SK-N-SH (cell line): ENCODE results near the gene PNP. TPM values are rescaled to one million over a fixed set of nuclear protein-coding genes. Genes with fewer than 3 reads are reported as not detected.

Source experiments
- CTCF ChIA-PET: fragments of 300-600, 350-600 bp; formaldehyde crosslinking; extraction: SDS; loops from one replicate; lab custom pipeline; 2021; lab: Yijun Ruan, JAX
- POLR2A ChIA-PET: fragments of 350-600 bp; sonication (Branson Sonifier 250); formaldehyde crosslinking; extraction: SDS; loops from one replicate; lab custom pipeline; 2020; ENCODE audit warnings: antibody characterized with exemption, inconsistent platforms; lab: Yijun Ruan, JAX
- DNase-seq: peaks from one replicate; pipeline ENCODE4 v3.0.0; 2012
- H2AFZ ChIP-seq: fragments of 200-600 bp; sonication (generic); 2 replicates; pipeline ENCODE4 v1.8.1; 2016; ENCODE audit warnings: antibody characterized with exemption, mild to moderate bottlenecking, low read depth
- H3F3A ChIP-seq: fragments of 200-600 bp; sonication (generic); replicated peaks from 2 replicates; pipeline ENCODE3; 2016; ENCODE audit warnings: antibody characterized with exemption, mild to moderate bottlenecking; ENCODE audit not compliant: insufficient read depth
- H3K27ac ChIP-seq, 2 experiments: fragments of 200-500 bp in 1 of 2; fragments of 200-600 bp in 1 of 2; sonication (Bioruptor generic) in 1 of 2; sonication (generic), shearing (Covaris generic) in 1 of 2; 2 replicates each; pipeline versions ENCODE4 v1.5.1 to v1.6.1; 2014 to 2016; ENCODE audit warnings: low read depth in 2 of 2, inconsistent platforms in 1 of 2, low read length in 1 of 2, mild to moderate bottlenecking in 1 of 2, mixed read lengths in 1 of 2
- H3K27me3 ChIP-seq: fragments of 200-600 bp; sonication (generic), shearing (Covaris generic); 2 replicates; pipeline ENCODE4 v1.6.1; 2016; ENCODE audit warnings: mixed run types; ENCODE audit not compliant: insufficient read depth
- H3K36me3 ChIP-seq, 2 experiments: fragments of 200-500 bp in 1 of 2; fragments of 200-600 bp in 1 of 2; sonication (Bioruptor generic) in 1 of 2; sonication (generic) in 1 of 2; replicated peaks in 1 of 2; 2 replicates each; pipeline versions ENCODE3 to v1.5.1; 2014 to 2016; ENCODE audit warnings: low read length in 1 of 2, mild to moderate bottlenecking in 1 of 2; ENCODE audit not compliant: insufficient read depth in 2 of 2, control insufficient read depth in 1 of 2
- H3K4me1 ChIP-seq, 2 experiments: fragments of 200-500 bp in 1 of 2; fragments of 200-600 bp in 1 of 2; sonication (Bioruptor generic) in 1 of 2; sonication (generic), shearing (Covaris generic) in 1 of 2; 2 replicates each; pipeline versions ENCODE4 v1.5.1 to v1.6.1; 2014 to 2016; ENCODE audit warnings: low read depth in 1 of 2, low read length in 1 of 2, mixed run types in 1 of 2; ENCODE audit not compliant: insufficient read depth in 2 of 2, control insufficient read depth in 1 of 2
- H3K4me2 ChIP-seq: fragments of 200-600 bp; sonication (generic), shearing (Covaris generic); 2 replicates; pipeline ENCODE4 v1.6.1; 2017; ENCODE audit warnings: mixed run types
- H3K4me3 ChIP-seq, 2 experiments: fragments of 200-500 bp in 1 of 2; fragments of 200-600 bp in 1 of 2; sonication (Bioruptor generic) in 1 of 2; sonication (generic), shearing (Covaris generic) in 1 of 2; 2 replicates each; pipeline versions ENCODE4 v1.5.1 to v1.8.1; 2014 to 2016; ENCODE audit warnings: low read depth in 2 of 2, inconsistent platforms in 1 of 2, low read length in 1 of 2, mild to moderate bottlenecking in 1 of 2, mixed read lengths in 1 of 2, moderate library complexity in 1 of 2
- H3K79me2 ChIP-seq: fragments of 200-600 bp; sonication (generic); 2 replicates; pipeline ENCODE4 v1.8.1; 2017; ENCODE audit warnings: mild to moderate bottlenecking; ENCODE audit not compliant: insufficient read depth
- H3K9ac ChIP-seq: fragments of 200-600 bp; sonication (generic); 2 replicates; pipeline ENCODE4 v1.6.1; 2017; ENCODE audit warnings: mixed run types
- H3K9me2 ChIP-seq: fragments of 200-600 bp; sonication (generic); 2 replicates; pipeline ENCODE4 v1.6.1; 2017; ENCODE audit warnings: mixed run types
- H3K9me3 ChIP-seq: fragments of 200-600 bp; sonication (generic); 2 replicates; pipeline ENCODE4 v1.6.1; 2017; ENCODE audit warnings: mixed run types, mild to moderate bottlenecking, moderate library complexity
- H4K20me1 ChIP-seq: fragments of 200-600 bp; sonication (generic); 2 replicates; pipeline ENCODE4 v1.6.1; 2017; ENCODE audit warnings: mild to moderate bottlenecking, mixed run types; ENCODE audit not compliant: insufficient read depth
- ELF1 ChIP-seq: IDR thresholded peaks from 2 replicates; pipeline ENCODE4 v1.4.0; 2012
- GATA2 ChIP-seq: sonication (generic); formaldehyde crosslinking; IDR thresholded peaks from 2 replicates; pipeline ENCODE4 v1.5.0; 2020; ENCODE audit warnings: mild to moderate bottlenecking, missing genetic modification reagents
- JUND ChIP-seq: IDR thresholded peaks from 2 replicates; pipeline ENCODE4 v1.4.0; 2012
- MXI1 ChIP-seq: IDR thresholded peaks from 2 replicates; pipeline ENCODE4 v1.6.1; 2012; ENCODE audit warnings: mild to moderate bottlenecking, low read depth, low read length, improper control_type of control experiment
- POLR2AphosphoS5 ChIP-seq: IDR thresholded peaks from 2 replicates; pipeline ENCODE4 v1.6.1; 2012; ENCODE audit warnings: low read depth, low read length
- RCOR1 ChIP-seq: fragments of 150-350 bp; IDR thresholded peaks from 2 replicates; pipeline ENCODE4 v1.6.1; 2017; ENCODE audit warnings: antibody characterized with exemption, low read length
- SMC3 ChIP-seq: IDR thresholded peaks from 2 replicates; pipeline ENCODE4 v1.6.1; 2012; ENCODE audit warnings: low read depth, low read length, improper control_type of control experiment
- TAF1 ChIP-seq: IDR thresholded peaks from 2 replicates; pipeline ENCODE4 v1.6.1; 2012; ENCODE audit warnings: low read depth, mild to moderate bottlenecking, low read length, moderate library complexity, borderline replicate concordance
- WGBS: methylation state at CpG from one replicate; pipeline ENCODE4 v1.1.6; 2017; ENCODE audit warnings: low lambda C conversion rate; 5-methylcytosine and 5-hydroxymethylcytosine counted together
- polyA plus RNA-seq, 3 experiments: library from polyadenylated mRNA; depleted of rRNA; stranded (reverse); fragments of >200 nt; gene quantifications; 2 replicates each; pipeline ENCODE4 v1.2.3, GENCODE V29; 2012
- TF ChIP-seq, protein P1 (sequence below): IDR thresholded peaks from 2 replicates; pipeline ENCODE4; 2012
- TF ChIP-seq, protein P2 (sequence below): IDR thresholded peaks from 2 replicates; pipeline ENCODE4 v1.4.0; 2012; ENCODE audit warnings: low read depth
- TF ChIP-seq, protein P3 (sequence below): IDR thresholded peaks from 2 replicates; pipeline ENCODE4 v1.6.1; 2012; ENCODE audit warnings: mild to moderate bottlenecking, low read depth, low read length, moderate library complexity

PNP gene
- polyA plus RNA-seq (2012; rRNA removed): 29.8 and 38.2 TPM in 2 replicates
- polyA plus RNA-seq (2012; cell fraction: cytosol; rRNA removed): 24.6 and 32.4 TPM in 2 replicates
- polyA plus RNA-seq (2012; cell fraction: nucleus; rRNA removed): 21.8 and 41.6 TPM in 2 replicates

DNA sequence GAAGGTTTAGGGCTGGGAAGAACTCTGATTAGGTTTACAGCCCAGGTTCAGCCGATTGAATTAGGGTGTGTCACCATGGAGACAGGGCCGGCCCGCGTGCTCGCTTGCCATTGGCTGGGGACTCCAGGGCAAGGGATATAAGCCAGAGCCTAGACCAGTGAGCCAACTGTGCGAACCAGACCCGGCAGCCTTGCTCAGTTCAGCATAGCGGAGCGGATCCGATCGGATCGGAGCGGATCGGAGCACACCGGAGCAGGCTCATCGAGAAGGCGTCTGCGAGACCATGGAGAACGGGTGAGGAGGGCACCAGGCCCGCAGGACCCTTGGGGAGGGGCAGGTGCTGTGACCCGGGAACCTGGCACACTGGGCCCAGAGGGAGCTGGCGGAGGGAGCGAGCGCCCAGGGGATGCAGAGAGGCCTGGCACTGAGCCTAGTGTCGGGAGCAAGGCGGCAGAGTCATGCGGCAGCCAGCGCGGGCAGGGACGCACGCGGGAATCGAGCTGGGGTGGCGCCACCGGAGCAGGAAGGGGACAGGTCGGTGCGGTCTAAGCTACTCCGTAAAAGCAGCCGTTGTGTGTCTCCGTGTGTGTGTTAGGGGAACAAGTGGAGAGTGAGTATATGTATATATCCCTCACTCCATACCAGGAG is at the start of gene PNP:
Gene PNP, plus strand, starts transcription at position 165 of the 648 bp plus-strand sequence. Its CDS starts 119 bp downstream, at position 284.
- Histone ChIP-seq H3F3A (peaks cover 5% of the 10 kb centered on the region), H3K79me2 (peaks cover 24% of the 10 kb centered on the region), H3K4me3 (peak within 1 kb of the TSS; percentile 78 to 84), H3K4me1 (peaks cover 0 to 14% of the 10 kb centered on the region in 2 experiments; a peak in 2 of 4 replicates), H3K36me3 (peaks cover 7 to 14% of the 10 kb centered on the region in 2 experiments), H3K27ac (peak within 1 kb of the TSS; percentile 64 to 91), H3K9me3 (no peaks in the 10 kb centered on the region), H4K20me1 (no peaks in the 10 kb centered on the region), H3K27me3 (no peaks in the 10 kb centered on the region; the same call in 1 of the 2 replicates), H3K4me2 (peak within 1 kb of the TSS; percentile 91), H2AFZ (peak within 1 kb of the TSS; percentile 89), H3K9ac (peak within 1 kb of the TSS; percentile 79), H3K9me2 (no peaks in the 10 kb centered on the region)
- ChIA-PET POLR2A (interaction anchor here (0.7 to 3.1 kb wide), 9 partner anchors 8 to 126 kb away, joined by 3 to 35 read pairs (median 3); partner anchors contain the start of genes APEX1, OSGEP, PARP2 and PIP4P1), CTCF (interaction anchor here (0.9 to 1.6 kb wide), 3 partner anchors 13 to 144 kb away, joined by 3 to 5 read pairs (median 4); no protein-coding TSS in a partner anchor)
- TF ChIP-seq TAF1 (peak; percentile 89), SMC3 (peak; percentile 9; the same call in 1 of the 2 replicates), MXI1 (peak; percentile 79), POLR2AphosphoS5 (peak; percentile 99), JUND (no peak), GATA2 (CRISPR knock-in tag) (peak; percentile 34; the same call in 1 of the 2 replicates), RCOR1 (0 out of 2 replicates have a peak, but pooled peaks have one; percentile 40)
- TF ChIP-seq, protein P1, sequence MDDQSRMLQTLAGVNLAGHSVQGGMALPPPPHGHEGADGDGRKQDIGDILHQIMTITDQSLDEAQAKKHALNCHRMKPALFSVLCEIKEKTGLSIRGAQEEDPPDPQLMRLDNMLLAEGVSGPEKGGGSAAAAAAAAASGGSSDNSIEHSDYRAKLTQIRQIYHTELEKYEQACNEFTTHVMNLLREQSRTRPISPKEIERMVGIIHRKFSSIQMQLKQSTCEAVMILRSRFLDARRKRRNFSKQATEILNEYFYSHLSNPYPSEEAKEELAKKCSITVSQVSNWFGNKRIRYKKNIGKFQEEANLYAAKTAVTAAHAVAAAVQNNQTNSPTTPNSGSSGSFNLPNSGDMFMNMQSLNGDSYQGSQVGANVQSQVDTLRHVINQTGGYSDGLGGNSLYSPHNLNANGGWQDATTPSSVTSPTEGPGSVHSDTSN: no peak
- TF ChIP-seq, protein P2, sequence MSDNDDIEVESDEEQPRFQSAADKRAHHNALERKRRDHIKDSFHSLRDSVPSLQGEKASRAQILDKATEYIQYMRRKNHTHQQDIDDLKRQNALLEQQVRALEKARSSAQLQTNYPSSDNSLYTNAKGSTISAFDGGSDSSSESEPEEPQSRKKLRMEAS: peak; percentile 22; the same call in 1 of the 2 replicates
- TF ChIP-seq, protein P3, sequence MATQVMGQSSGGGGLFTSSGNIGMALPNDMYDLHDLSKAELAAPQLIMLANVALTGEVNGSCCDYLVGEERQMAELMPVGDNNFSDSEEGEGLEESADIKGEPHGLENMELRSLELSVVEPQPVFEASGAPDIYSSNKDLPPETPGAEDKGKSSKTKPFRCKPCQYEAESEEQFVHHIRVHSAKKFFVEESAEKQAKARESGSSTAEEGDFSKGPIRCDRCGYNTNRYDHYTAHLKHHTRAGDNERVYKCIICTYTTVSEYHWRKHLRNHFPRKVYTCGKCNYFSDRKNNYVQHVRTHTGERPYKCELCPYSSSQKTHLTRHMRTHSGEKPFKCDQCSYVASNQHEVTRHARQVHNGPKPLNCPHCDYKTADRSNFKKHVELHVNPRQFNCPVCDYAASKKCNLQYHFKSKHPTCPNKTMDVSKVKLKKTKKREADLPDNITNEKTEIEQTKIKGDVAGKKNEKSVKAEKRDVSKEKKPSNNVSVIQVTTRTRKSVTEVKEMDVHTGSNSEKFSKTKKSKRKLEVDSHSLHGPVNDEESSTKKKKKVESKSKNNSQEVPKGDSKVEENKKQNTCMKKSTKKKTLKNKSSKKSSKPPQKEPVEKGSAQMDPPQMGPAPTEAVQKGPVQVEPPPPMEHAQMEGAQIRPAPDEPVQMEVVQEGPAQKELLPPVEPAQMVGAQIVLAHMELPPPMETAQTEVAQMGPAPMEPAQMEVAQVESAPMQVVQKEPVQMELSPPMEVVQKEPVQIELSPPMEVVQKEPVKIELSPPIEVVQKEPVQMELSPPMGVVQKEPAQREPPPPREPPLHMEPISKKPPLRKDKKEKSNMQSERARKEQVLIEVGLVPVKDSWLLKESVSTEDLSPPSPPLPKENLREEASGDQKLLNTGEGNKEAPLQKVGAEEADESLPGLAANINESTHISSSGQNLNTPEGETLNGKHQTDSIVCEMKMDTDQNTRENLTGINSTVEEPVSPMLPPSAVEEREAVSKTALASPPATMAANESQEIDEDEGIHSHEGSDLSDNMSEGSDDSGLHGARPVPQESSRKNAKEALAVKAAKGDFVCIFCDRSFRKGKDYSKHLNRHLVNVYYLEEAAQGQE: 0 out of 2 replicates have a peak, but pooled peaks have one; percentile 15
- peak; percentile 95 for DNase-seq
- WGBS: 0% methylated on average over 13 of the region's 40 CpGs

DNA sequence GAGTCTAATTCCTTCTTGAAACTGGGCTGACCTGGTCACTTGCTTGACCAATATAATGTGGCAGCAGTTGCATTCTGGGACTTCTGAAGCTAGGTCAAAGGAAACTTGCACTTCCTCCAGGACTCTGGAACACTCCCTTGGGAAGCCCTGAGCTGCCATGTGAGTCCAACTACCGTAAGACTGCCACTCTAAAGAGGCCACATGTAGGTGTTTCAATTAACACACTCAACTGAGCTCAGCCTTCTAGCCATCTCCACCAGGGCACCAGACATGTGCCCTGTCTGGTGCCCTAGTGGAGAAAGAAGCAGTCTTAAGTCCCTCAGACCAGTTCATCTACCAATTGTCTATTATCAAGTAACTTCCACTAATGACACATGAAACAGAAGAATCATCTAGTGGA is 49.8 kb upstream of the PNP start:
- Histone ChIP-seq H3K79me2 (no peaks in the 10 kb centered on the region), H3K27me3 (no peaks in the 10 kb centered on the region; the same call in 1 of the 2 replicates), H3K9ac (no peak overlapping the region), H3K4me2 (no peak overlapping the region), H4K20me1 (no peaks in the 10 kb centered on the region), H3K9me2 (no peaks in the 10 kb centered on the region), H3K27ac (no peak overlapping the region), H3K4me1 (no peaks in the 10 kb centered on the region), H3K9me3 (no peaks in the 10 kb centered on the region), H3K4me3 (no peak overlapping the region), H2AFZ (no peak overlapping the region), H3F3A (no peaks in the 10 kb centered on the region), H3K36me3 (no peaks in the 10 kb centered on the region)
- no peak for DNase-seq
- POLR2A ChIA-PET: no interaction called here
- WGBS: no CpG with 5 or more reads among the region's 1 CpG
- CTCF ChIA-PET: no interaction called here
- TF ChIP-seq, protein P3: no peak
- TF ChIP-seq ELF1 (no peak), SMC3 (no peak), RCOR1 (no peak)
